Activated CD4-positive, alpha-beta memory T cell treated with anti-CD3 and anti-CD28 coated beads, Interleukin-2, amount 10 ng/mL, durations not matched to agents 7 days and 5 days (primary cell): ENCODE measurements around the gene TET3. TPM values are rescaled to one million over a fixed set of nuclear protein-coding genes. Genes with fewer than 3 reads are reported as not detected.

Experiments used
- CTCF ChIA-PET: fragments of 350-600 bp; sonication (Branson Sonifier 250); formaldehyde crosslinking; loops from one replicate; lab custom pipeline; 2021; ENCODE audit warnings: antibody characterized with exemption, inconsistent platforms; lab: Charles Lee
- POLR2A ChIA-PET: fragments of 350-600 bp; sonication (Branson Sonifier 250); formaldehyde crosslinking; loops from one replicate; lab custom pipeline; 2021; ENCODE audit warnings: antibody characterized with exemption; lab: Charles Lee
- DNase-seq: peaks from one replicate; pipeline ENCODE4 v3.0.0-alpha.2; 2020
- H3K27ac Mint-ChIP-seq: one replicate; pipeline ENCODE4 v1.8.0; 2021; ENCODE audit warnings: mild to moderate bottlenecking, mixed read lengths
- H3K27me3 Mint-ChIP-seq: one replicate; pipeline ENCODE4 v1.8.0; 2021; ENCODE audit warnings: mixed read lengths
- H3K36me3 Mint-ChIP-seq: one replicate; pipeline ENCODE4 v1.8.0; 2021; ENCODE audit warnings: low read depth, mixed read lengths
- H3K4me1 Mint-ChIP-seq: one replicate; pipeline ENCODE4 v1.8.0; 2021; ENCODE audit warnings: mixed read lengths
- H3K4me3 Mint-ChIP-seq: one replicate; pipeline ENCODE4 v1.8.0; 2021; ENCODE audit warnings: mild to moderate bottlenecking, mixed read lengths
- H3K9me3 Mint-ChIP-seq: one replicate; pipeline ENCODE4 v1.8.0; 2021; ENCODE audit warnings: mixed read lengths
- total RNA-seq, 2 experiments: library from RNA; stranded (reverse); gene quantifications; one replicate each; pipeline ENCODE4 v1.2.3, GENCODE V29; 2021

Gene TET3
- total RNA-seq, 2 experiments from 2014 or later: 10.1 to 10.7 TPM

- H3K4me1 Mint-ChIP-seq: peaks cover 61% of the 10 kb centered on the region
- H3K9me3 Mint-ChIP-seq: no peaks in the 10 kb centered on the region
- POLR2A ChIA-PET: interaction anchor here (1.6 kb wide), 1 partner anchor 19 kb away, joined by 4 read pairs; no protein-coding TSS in a partner anchor
- peaks cover 19% of the 10 kb centered on the region for H3K27me3 Mint-ChIP-seq
- CTCF ChIA-PET: interaction anchor here (0.6 kb wide), 1 partner anchor 169 kb away, joined by 3 read pairs; no protein-coding TSS in a partner anchor
- peaks cover 9% of the 10 kb centered on the region for H3K36me3 Mint-ChIP-seq
- H3K4me3 Mint-ChIP-seq: no peak overlapping the region
- no peak overlapping the region for H3K27ac Mint-ChIP-seq
- no peak for DNase-seq
Measured at GRCh38 chr2:73982140-73982617, 2.5 kb upstream of the TET3 start.

GRCh38 chr2:73983322-73984202 lies 1.1 kb upstream of the TET3 start:
- ChIA-PET CTCF (no interaction called here), POLR2A (no interaction called here)
- DNase-seq: no peak
- Mint-ChIP-seq H3K9me3 (no peaks in the 10 kb centered on the region), H3K4me1 (peaks cover 70% of the 10 kb centered on the region), H3K27me3 (peaks cover 19% of the 10 kb centered on the region), H3K4me3 (peak overlapping the region; percentile 58), H3K27ac (no peak overlapping the region), H3K36me3 (peaks cover 22% of the 10 kb centered on the region)

GRCh38 chr2:73984922-73985307 lies 205 bp downstream of the TET3 start:
- Mint-ChIP-seq H3K9me3 (no peaks in the 10 kb centered on the region), H3K4me3 (no peak overlapping the region), H3K4me1 (peaks cover 68% of the 10 kb centered on the region), H3K36me3 (peaks cover 33% of the 10 kb centered on the region), H3K27me3 (peaks cover 19% of the 10 kb centered on the region), H3K27ac (no peak overlapping the region)
- DNase-seq: peak; percentile 67
- ChIA-PET POLR2A (interaction anchor here (0.9 to 3.6 kb wide), 2 partner anchors 54 to 58 kb away, joined by 3 to 18 read pairs; partner anchors contain the start of gene DGUOK), CTCF (no interaction called here)

GRCh38 chr2:73985308-73986084 lies 786 bp downstream of the TET3 start:
- Mint-ChIP-seq H3K4me3 (peak overlapping the region; percentile 71), H3K27ac (peak overlapping the region; percentile 81), H3K4me1 (peaks cover 64% of the 10 kb centered on the region), H3K9me3 (peaks cover under 1% of the 10 kb centered on the region), H3K27me3 (peaks cover 19% of the 10 kb centered on the region), H3K36me3 (peaks cover 39% of the 10 kb centered on the region)
- POLR2A ChIA-PET: interaction anchor here (0.6 to 3.6 kb wide), 8 partner anchors 8 to 65 kb away, joined by 3 to 18 read pairs (median 4); partner anchors contain the start of gene DGUOK
- peak; percentile 42 for DNase-seq
- CTCF ChIA-PET: interaction anchor here (1.4 to 2.2 kb wide), 4 partner anchors 15 to 193 kb away, joined by 3 to 10 read pairs (median 6); partner anchors contain the start of genes DGUOK and MOB1A

- CTCF ChIA-PET: interaction anchor here (0.9 to 3.2 kb wide), 8 partner anchors 16 to 192 kb away, joined by 3 to 37 read pairs (median 6); partner anchors contain the start of genes DGUOK, MOB1A and STAMBP
- Mint-ChIP-seq H3K27me3 (peaks cover 18% of the 10 kb centered on the region), H3K36me3 (peaks cover 46% of the 10 kb centered on the region), H3K4me3 (peak overlapping the region; percentile 71), H3K9me3 (peaks cover 4% of the 10 kb centered on the region), H3K27ac (peak overlapping the region; percentile 81), H3K4me1 (peaks cover 60% of the 10 kb centered on the region)
- peak; percentile 53 for DNase-seq
- POLR2A ChIA-PET: interaction anchor here (0.6 to 3.6 kb wide), 17 partner anchors 7 to 158 kb away, joined by 3 to 18 read pairs (median 4); partner anchors contain the start of genes DGUOK and STAMBP
Measured at GRCh38 chr2:73986085-73986681, 1.5 kb downstream of the TET3 start.

GRCh38 chr2:73987109-73987947 lies 2.6 kb downstream of the TET3 start:
- H3K27ac Mint-ChIP-seq: peak overlapping the region; percentile 81
- H3K4me1 Mint-ChIP-seq: peaks cover 57% of the 10 kb centered on the region
- peak; percentile 55 for DNase-seq
- peaks cover 9% of the 10 kb centered on the region for H3K9me3 Mint-ChIP-seq
- ChIA-PET POLR2A (interaction anchor here (0.7 to 3.6 kb wide), 19 partner anchors 9 to 160 kb away, joined by 3 to 18 read pairs (median 4); partner anchors contain the start of genes DGUOK and STAMBP), CTCF (interaction anchor here (0.8 to 3.2 kb wide), 12 partner anchors 13 to 192 kb away, joined by 3 to 37 read pairs (median 6); partner anchors contain the start of genes DGUOK, MOB1A and STAMBP)
- H3K27me3 Mint-ChIP-seq: peaks cover 12% of the 10 kb centered on the region
- H3K4me3 Mint-ChIP-seq: peak overlapping the region; percentile 71
- peaks cover 58% of the 10 kb centered on the region for H3K36me3 Mint-ChIP-seq

GRCh38 chr2:73987948-73988700 lies 3.4 kb downstream of the TET3 start:
- H3K27ac Mint-ChIP-seq: no peak overlapping the region

GRCh38 chr2:73989972-73990371 lies 5.3 kb downstream of the TET3 start:
- Mint-ChIP-seq H3K27me3 (no peaks in the 10 kb centered on the region), H3K9me3 (peaks cover 9% of the 10 kb centered on the region), H3K36me3 (peaks cover 73% of the 10 kb centered on the region), H3K4me1 (peaks cover 64% of the 10 kb centered on the region), H3K27ac (no peak overlapping the region), H3K4me3 (no peak overlapping the region)
- POLR2A ChIA-PET: interaction anchor here (0.6 kb wide), 1 partner anchor 432 kb away, joined by 3 read pairs; no protein-coding TSS in a partner anchor
- DNase-seq: no peak
- CTCF ChIA-PET: no interaction called here

More at GRCh38 chr2:73987948-73988700, 3.4 kb downstream of the TET3 start:
- peaks cover 9% of the 10 kb centered on the region for H3K9me3 Mint-ChIP-seq
- H3K27me3 Mint-ChIP-seq: peaks cover 6% of the 10 kb centered on the region
- no peak for DNase-seq
- POLR2A ChIA-PET: interaction anchor here (0.6 to 3.6 kb wide), 12 partner anchors 9 to 161 kb away, joined by 3 to 18 read pairs (median 4); partner anchors contain the start of gene DGUOK
- peak overlapping the region; percentile 71 for H3K4me3 Mint-ChIP-seq
- peaks cover 66% of the 10 kb centered on the region for H3K36me3 Mint-ChIP-seq
- peaks cover 60% of the 10 kb centered on the region for H3K4me1 Mint-ChIP-seq
- CTCF ChIA-PET: interaction anchor here (0.6 to 3.2 kb wide), 8 partner anchors 13 to 191 kb away, joined by 3 to 37 read pairs (median 7); partner anchors contain the start of genes MOB1A and STAMBP

GRCh38 chr2:73990531-73990930 lies 5.8 kb downstream of the TET3 start:
- no peak overlapping the region for H3K4me3 Mint-ChIP-seq
- DNase-seq: no peak
- H3K27ac Mint-ChIP-seq: no peak overlapping the region
- H3K9me3 Mint-ChIP-seq: peaks cover 9% of the 10 kb centered on the region
- ChIA-PET POLR2A (interaction anchor here (0.6 kb wide), 1 partner anchor 431 kb away, joined by 3 read pairs; no protein-coding TSS in a partner anchor), CTCF (no interaction called here)
- H3K4me1 Mint-ChIP-seq: peaks cover 66% of the 10 kb centered on the region
- peaks cover 73% of the 10 kb centered on the region for H3K36me3 Mint-ChIP-seq
- H3K27me3 Mint-ChIP-seq: no peaks in the 10 kb centered on the region

- POLR2A ChIA-PET: no interaction called here
- no peak for DNase-seq
- peaks cover 54% of the 10 kb centered on the region for H3K4me1 Mint-ChIP-seq
- no peak overlapping the region for H3K27ac Mint-ChIP-seq
- no peak overlapping the region for H3K4me3 Mint-ChIP-seq
- H3K9me3 Mint-ChIP-seq: peaks cover 9% of the 10 kb centered on the region
- H3K27me3 Mint-ChIP-seq: no peaks in the 10 kb centered on the region
- peaks cover 65% of the 10 kb centered on the region for H3K36me3 Mint-ChIP-seq
- CTCF ChIA-PET: no interaction called here
Measured at GRCh38 chr2:73992036-73992435, 7.3 kb downstream of the TET3 start.
